Caco-2 (cell line): Measurements from ENCODE around the gene MAD1L1. TPM values are rescaled to one million over a fixed set of nuclear protein-coding genes. Genes with fewer than 3 reads are reported as not detected.

ENCODE experiments used
- BruUV-seq: library from RNA; stranded (reverse); fragments of 400-500 nt; replicated peaks from 2 replicates; lab custom pipeline; 2021; lab: Mats Ljungman, UMichigan
- CTCF ChIA-PET: fragments of 300-600 bp; sonication (Branson Sonifier 250); formaldehyde crosslinking; loops from one replicate; lab custom pipeline; 2022; ENCODE audit warnings: antibody characterized with exemption; lab: Charles Lee
- POLR2A ChIA-PET: fragments of 300-600 bp; sonication (Branson Sonifier 250); formaldehyde crosslinking; loops from one replicate; lab custom pipeline; 2022; ENCODE audit warnings: antibody characterized with exemption; lab: Charles Lee
- DNase-seq, 2 experiments: peaks; one replicate each; pipeline versions ENCODE4 v3.0.0 to v3.0.0-alpha.2; 2020 to 2022
- H3K27me3 ChIP-seq: replicated peaks from 2 replicates; pipeline ENCODE4 v1.6.0; 2011; ENCODE audit warnings: low read length; ENCODE audit not compliant: control insufficient read depth, insufficient read depth
- H3K36me3 ChIP-seq: 2 replicates; pipeline ENCODE4 v1.5.1; 2011; ENCODE audit warnings: low read length; ENCODE audit not compliant: control insufficient read depth, insufficient read depth
- H3K4me1 ChIP-seq: fragments of 250-450 bp; sonication (Bioruptor Pico); 2 replicates; pipeline ENCODE4 v1.5.1; 2020; ENCODE audit warnings: mild to moderate bottlenecking
- H3K4me3 ChIP-seq: 2 replicates; pipeline ENCODE4 v1.5.1; 2011; ENCODE audit warnings: low read depth, mild to moderate bottlenecking, control low read depth, low read length
- H3K9me3 ChIP-seq: fragments of 250-450 bp; sonication (Bioruptor Pico); 2 replicates; pipeline ENCODE4 v1.5.1; 2020; ENCODE audit warnings: mild to moderate bottlenecking, moderate library complexity
- H3K27ac Mint-ChIP-seq: one replicate; pipeline ENCODE4 v1.8.0; 2022; ENCODE audit warnings: mixed read lengths; ENCODE audit not compliant: unreplicated experiment
- H3K27me3 Mint-ChIP-seq: one replicate; pipeline ENCODE4 v1.8.0; 2022; ENCODE audit warnings: mixed read lengths; ENCODE audit not compliant: insufficient read depth, unreplicated experiment
- H3K36me3 Mint-ChIP-seq: one replicate; pipeline ENCODE4 v1.8.0; 2022; ENCODE audit warnings: mild to moderate bottlenecking, mixed read lengths; ENCODE audit not compliant: insufficient read depth, unreplicated experiment
- H3K4me1 Mint-ChIP-seq: one replicate; pipeline ENCODE4 v1.8.0; 2022; ENCODE audit warnings: low read depth, mixed read lengths; ENCODE audit not compliant: unreplicated experiment
- H3K4me3 Mint-ChIP-seq: one replicate; pipeline ENCODE4 v1.8.0; 2022; ENCODE audit warnings: mild to moderate bottlenecking, moderate library complexity, mixed read lengths; ENCODE audit not compliant: unreplicated experiment
- H3K9me3 Mint-ChIP-seq: one replicate; pipeline ENCODE4 v1.8.0; 2022; ENCODE audit warnings: mixed read lengths; ENCODE audit not compliant: unreplicated experiment
- intact Hi-C: fragments of 100-400 bp; cut with micrococcal nuclease; formaldehyde crosslinking; loops from one replicate; pipeline ENCODE4 v1.10.0; 2022; ENCODE audit not compliant: unreplicated experiment
- total RNA-seq: library from RNA; stranded (reverse); gene quantifications from 2 replicates; pipeline ENCODE4 v1.2.3, GENCODE V29; 2022
- TF ChIP-seq, protein P1 (sequence below), 2 experiments: fragments of 200-600 bp in 1 of 2; IDR thresholded peaks; 1 replicate in 1 of 2; 2 replicates in 1 of 2; pipeline versions ENCODE4 v1.5.1 to v1.8.0; 2011 to 2022; ENCODE audit warnings: antibody characterized with exemption in 1 of 2, control low read depth in 1 of 2, inconsistent platforms in 1 of 2, low read depth in 1 of 2, low read length in 1 of 2, mild to moderate bottlenecking in 1 of 2, moderate library complexity in 1 of 2; ENCODE audit not compliant: insufficient read depth in 1 of 2, severe bottlenecking in 1 of 2, unreplicated experiment in 1 of 2

The MAD1L1 gene
- total RNA-seq, 1 experiment from 2014 or later = 58.6 TPM

GRCh38 chr7:2022737-2023250 lies 210.0 kb downstream of the MAD1L1 start:
- peaks cover 25% of the 10 kb centered on the region for H3K36me3 Mint-ChIP-seq
- ChIA-PET CTCF (no interaction called here), POLR2A (no interaction called here)
- TF ChIP-seq, protein P1, sequence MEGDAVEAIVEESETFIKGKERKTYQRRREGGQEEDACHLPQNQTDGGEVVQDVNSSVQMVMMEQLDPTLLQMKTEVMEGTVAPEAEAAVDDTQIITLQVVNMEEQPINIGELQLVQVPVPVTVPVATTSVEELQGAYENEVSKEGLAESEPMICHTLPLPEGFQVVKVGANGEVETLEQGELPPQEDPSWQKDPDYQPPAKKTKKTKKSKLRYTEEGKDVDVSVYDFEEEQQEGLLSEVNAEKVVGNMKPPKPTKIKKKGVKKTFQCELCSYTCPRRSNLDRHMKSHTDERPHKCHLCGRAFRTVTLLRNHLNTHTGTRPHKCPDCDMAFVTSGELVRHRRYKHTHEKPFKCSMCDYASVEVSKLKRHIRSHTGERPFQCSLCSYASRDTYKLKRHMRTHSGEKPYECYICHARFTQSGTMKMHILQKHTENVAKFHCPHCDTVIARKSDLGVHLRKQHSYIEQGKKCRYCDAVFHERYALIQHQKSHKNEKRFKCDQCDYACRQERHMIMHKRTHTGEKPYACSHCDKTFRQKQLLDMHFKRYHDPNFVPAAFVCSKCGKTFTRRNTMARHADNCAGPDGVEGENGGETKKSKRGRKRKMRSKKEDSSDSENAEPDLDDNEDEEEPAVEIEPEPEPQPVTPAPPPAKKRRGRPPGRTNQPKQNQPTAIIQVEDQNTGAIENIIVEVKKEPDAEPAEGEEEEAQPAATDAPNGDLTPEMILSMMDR (IDR thresholded peaks at IDR 0.05; ENCODE audit: insufficient read depth in 1 of 2, low read depth in 1 of 2, low read length in 1 of 2, severe bottlenecking in 1 of 2, unreplicated experiment in 1 of 2) = no peak
- Histone ChIP-seq H3K4me3 (no peak overlapping the region), H3K4me1 (peaks cover 8% of the 10 kb centered on the region; the same call in 1 of the 2 replicates), H3K36me3 (no peaks in the 10 kb centered on the region), H3K9me3 (peaks cover 20% of the 10 kb centered on the region), H3K27me3 (no peaks in the 10 kb centered on the region)
- intact Hi-C loops = no loop called here
- H3K27ac Mint-ChIP-seq = no peak overlapping the region
- H3K9me3 Mint-ChIP-seq = peaks cover 37% of the 10 kb centered on the region
- no peak for DNase-seq
- BruUV-seq = no TSS peak
- H3K4me1 Mint-ChIP-seq = peaks cover 10% of the 10 kb centered on the region
- H3K4me3 Mint-ChIP-seq = no peak overlapping the region
- H3K27me3 Mint-ChIP-seq = no peaks in the 10 kb centered on the region

- intact Hi-C loops = no loop called here
- Histone ChIP-seq H3K9me3 (peaks cover 20% of the 10 kb centered on the region), H3K4me1 (peaks cover under 1% of the 10 kb centered on the region; the same call in 1 of the 2 replicates), H3K4me3 (no peak overlapping the region), H3K27me3 (no peaks in the 10 kb centered on the region), H3K36me3 (no peaks in the 10 kb centered on the region)
- H3K27ac Mint-ChIP-seq = no peak overlapping the region
- peaks cover 30% of the 10 kb centered on the region for H3K9me3 Mint-ChIP-seq
- peaks cover 2% of the 10 kb centered on the region for H3K4me1 Mint-ChIP-seq
- DNase-seq = peak in 1 of 2 experiments; percentile 12
- no TSS peak for BruUV-seq
- ChIA-PET CTCF (no interaction called here), POLR2A (no interaction called here)
- H3K27me3 Mint-ChIP-seq = no peaks in the 10 kb centered on the region
- no peak overlapping the region for H3K4me3 Mint-ChIP-seq
- peaks cover 23% of the 10 kb centered on the region for H3K36me3 Mint-ChIP-seq
- TF ChIP-seq, protein P1 (IDR thresholded peaks at IDR 0.05; ENCODE audit: insufficient read depth in 1 of 2, low read depth in 1 of 2, low read length in 1 of 2, severe bottlenecking in 1 of 2, unreplicated experiment in 1 of 2) = no peak
Measured at GRCh38 chr7:2022021-2022409, 210.7 kb downstream of the MAD1L1 start.

- POLR2A ChIA-PET = no interaction called here
Measured at GRCh38 chr7:2019711-2020511, 212.8 kb downstream of the MAD1L1 start.

More at GRCh38 chr7:2019711-2020511, 212.8 kb downstream of the MAD1L1 start:
- H3K27me3 Mint-ChIP-seq = no peaks in the 10 kb centered on the region
- peak in 1 of 2 experiments; percentile 23 for DNase-seq
- Histone ChIP-seq H3K9me3 (peaks cover 3% of the 10 kb centered on the region; the same call in 1 of the 2 replicates), H3K36me3 (no peaks in the 10 kb centered on the region), H3K4me3 (no peak overlapping the region), H3K4me1 (no peaks in the 10 kb centered on the region; the same call in 1 of the 2 replicates), H3K27me3 (no peaks in the 10 kb centered on the region)
- TF ChIP-seq, protein P1 (IDR thresholded peaks at IDR 0.05; ENCODE audit: insufficient read depth in 1 of 2, low read depth in 1 of 2, low read length in 1 of 2, severe bottlenecking in 1 of 2, unreplicated experiment in 1 of 2) = no peak
- H3K4me1 Mint-ChIP-seq = no peaks in the 10 kb centered on the region
- H3K27ac Mint-ChIP-seq = peak overlapping the region; percentile 47
- intact Hi-C loops = no loop called here
- H3K36me3 Mint-ChIP-seq = peaks cover 22% of the 10 kb centered on the region
- H3K4me3 Mint-ChIP-seq = no peak overlapping the region
- CTCF ChIA-PET = no interaction called here
- no TSS peak for BruUV-seq
- H3K9me3 Mint-ChIP-seq = peaks cover 11% of the 10 kb centered on the region
